Measurements from ENCODE around the gene RHOV. TPM values are rescaled to one million over a fixed set of nuclear protein-coding genes. Genes with fewer than 3 reads are reported as not detected.
"Not testable (repeated sequence)": the region's sequence is repeated elsewhere in the genome, so short reads cannot be mapped to it uniquely, and the experiment has no call there.

Gene RHOV
- total RNA-seq, 4 donors from 2014 or later, result 0.76 TPM; not detected in 3

DNA sequence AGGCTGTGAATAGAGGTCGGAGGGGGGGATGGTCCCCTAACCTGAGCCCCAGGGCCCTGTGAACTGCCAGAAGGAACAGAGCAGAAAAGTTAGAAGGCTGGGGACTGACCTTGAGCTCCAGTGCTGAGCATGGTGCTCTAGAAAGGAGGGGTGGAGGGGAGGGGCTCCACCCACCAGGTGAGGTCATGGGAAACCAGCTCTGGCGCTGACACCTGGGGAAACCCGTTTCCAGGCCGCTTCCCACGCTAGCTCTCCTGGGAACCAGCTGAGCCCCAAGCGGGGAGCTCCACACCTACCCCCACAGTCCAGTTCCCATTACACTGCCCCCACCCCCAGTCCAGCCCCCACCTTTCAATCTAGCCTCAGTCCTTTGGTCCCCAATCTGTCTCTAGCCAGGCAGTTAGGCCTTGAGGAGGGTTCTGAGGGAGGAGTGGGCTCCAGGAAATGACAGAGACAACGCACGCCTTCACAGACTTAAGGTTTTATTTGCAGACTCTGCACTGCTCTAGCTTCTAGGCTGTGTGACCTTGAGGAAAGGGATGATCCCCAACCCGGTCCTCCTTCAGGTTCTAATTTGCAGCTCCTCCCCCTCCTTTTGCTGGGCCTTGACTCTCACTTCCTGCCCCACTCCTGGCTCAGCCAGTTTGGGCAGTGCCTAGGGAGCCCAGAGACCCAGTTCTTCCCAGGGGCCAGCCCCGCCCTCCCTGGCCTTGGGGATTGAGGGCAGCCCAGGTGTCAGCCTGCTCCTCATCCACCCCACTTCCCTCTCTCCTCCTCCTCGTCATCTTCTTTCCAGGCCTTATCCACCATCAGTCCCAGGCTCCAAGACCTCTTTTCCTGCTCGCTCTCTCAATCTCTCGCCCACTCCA lies 2.1 kb downstream of the RHOV start:
- H3K9me3 ChIP-seq, result no peaks in the 10 kb centered on the region
- intact Hi-C loops (cut with DNase I; ENCODE audit: low total_unique reads), result no loop called here
- no peak for TF ChIP-seq POLR2A (IDR thresholded peaks at IDR 0.05)
- TF ChIP-seq, protein P1, sequence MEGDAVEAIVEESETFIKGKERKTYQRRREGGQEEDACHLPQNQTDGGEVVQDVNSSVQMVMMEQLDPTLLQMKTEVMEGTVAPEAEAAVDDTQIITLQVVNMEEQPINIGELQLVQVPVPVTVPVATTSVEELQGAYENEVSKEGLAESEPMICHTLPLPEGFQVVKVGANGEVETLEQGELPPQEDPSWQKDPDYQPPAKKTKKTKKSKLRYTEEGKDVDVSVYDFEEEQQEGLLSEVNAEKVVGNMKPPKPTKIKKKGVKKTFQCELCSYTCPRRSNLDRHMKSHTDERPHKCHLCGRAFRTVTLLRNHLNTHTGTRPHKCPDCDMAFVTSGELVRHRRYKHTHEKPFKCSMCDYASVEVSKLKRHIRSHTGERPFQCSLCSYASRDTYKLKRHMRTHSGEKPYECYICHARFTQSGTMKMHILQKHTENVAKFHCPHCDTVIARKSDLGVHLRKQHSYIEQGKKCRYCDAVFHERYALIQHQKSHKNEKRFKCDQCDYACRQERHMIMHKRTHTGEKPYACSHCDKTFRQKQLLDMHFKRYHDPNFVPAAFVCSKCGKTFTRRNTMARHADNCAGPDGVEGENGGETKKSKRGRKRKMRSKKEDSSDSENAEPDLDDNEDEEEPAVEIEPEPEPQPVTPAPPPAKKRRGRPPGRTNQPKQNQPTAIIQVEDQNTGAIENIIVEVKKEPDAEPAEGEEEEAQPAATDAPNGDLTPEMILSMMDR (IDR thresholded peaks at IDR 0.05), result no peak
- DNase-seq, result no peak
- peaks cover 0 to 7% of the 10 kb centered on the region in 2 donors for H3K4me1 ChIP-seq
- no peaks in the 10 kb centered on the region for H3K27me3 ChIP-seq
- H3K4me3 ChIP-seq, result no peak overlapping the region
- H3K27ac ChIP-seq, result no peak overlapping the region
- no peaks in the 10 kb centered on the region for H3K36me3 ChIP-seq

GRCh38 chr15:40870716-40871115 lies 3.3 kb downstream of the RHOV start:
- peaks cover 0 to 7% of the 10 kb centered on the region in 2 donors for H3K4me1 ChIP-seq
- no peak for DNase-seq
- H3K27me3 ChIP-seq, result no peaks in the 10 kb centered on the region
- intact Hi-C loops (cut with DNase I; ENCODE audit: low total_unique reads), result no loop called here
- H3K9me3 ChIP-seq, result no peaks in the 10 kb centered on the region
- H3K36me3 ChIP-seq, result no peaks in the 10 kb centered on the region
- no peak overlapping the region for H3K27ac ChIP-seq
- TF ChIP-seq, protein P1 (IDR thresholded peaks at IDR 0.05), result no peak
- TF ChIP-seq POLR2A (IDR thresholded peaks at IDR 0.05), result no peak
- no peak overlapping the region for H3K4me3 ChIP-seq

GRCh38 chr15:40869686-40870085 lies 4.3 kb downstream of the RHOV start:
- Histone ChIP-seq H3K27ac (no peak overlapping the region), H3K27me3 (no peaks in the 10 kb centered on the region), H3K4me3 (no peak overlapping the region), H3K4me1 (peaks cover 0 to 7% of the 10 kb centered on the region in 2 donors), H3K9me3 (no peaks in the 10 kb centered on the region), H3K36me3 (no peaks in the 10 kb centered on the region)
- no peak for DNase-seq
- intact Hi-C loops (cut with DNase I; ENCODE audit: low total_unique reads), result no loop called here
- TF ChIP-seq, protein P1 (IDR thresholded peaks at IDR 0.05), result no peak
- TF ChIP-seq POLR2A (IDR thresholded peaks at IDR 0.05), result no peak

GRCh38 chr15:40867199-40867598 lies 6.8 kb downstream of the RHOV start:
- Histone ChIP-seq H3K36me3 (no peaks in the 10 kb centered on the region), H3K27me3 (no peaks in the 10 kb centered on the region), H3K9me3 (no peaks in the 10 kb centered on the region), H3K4me1 (no peaks in the 10 kb centered on the region), H3K4me3 (no peak overlapping the region), H3K27ac (no peak overlapping the region)
- intact Hi-C loops (cut with DNase I; ENCODE audit: low total_unique reads), result no loop called here
- DNase-seq, result no peak
- no peak for TF ChIP-seq POLR2A (IDR thresholded peaks at IDR 0.05)
- TF ChIP-seq, protein P1 (IDR thresholded peaks at IDR 0.05), result no peak

DNA sequence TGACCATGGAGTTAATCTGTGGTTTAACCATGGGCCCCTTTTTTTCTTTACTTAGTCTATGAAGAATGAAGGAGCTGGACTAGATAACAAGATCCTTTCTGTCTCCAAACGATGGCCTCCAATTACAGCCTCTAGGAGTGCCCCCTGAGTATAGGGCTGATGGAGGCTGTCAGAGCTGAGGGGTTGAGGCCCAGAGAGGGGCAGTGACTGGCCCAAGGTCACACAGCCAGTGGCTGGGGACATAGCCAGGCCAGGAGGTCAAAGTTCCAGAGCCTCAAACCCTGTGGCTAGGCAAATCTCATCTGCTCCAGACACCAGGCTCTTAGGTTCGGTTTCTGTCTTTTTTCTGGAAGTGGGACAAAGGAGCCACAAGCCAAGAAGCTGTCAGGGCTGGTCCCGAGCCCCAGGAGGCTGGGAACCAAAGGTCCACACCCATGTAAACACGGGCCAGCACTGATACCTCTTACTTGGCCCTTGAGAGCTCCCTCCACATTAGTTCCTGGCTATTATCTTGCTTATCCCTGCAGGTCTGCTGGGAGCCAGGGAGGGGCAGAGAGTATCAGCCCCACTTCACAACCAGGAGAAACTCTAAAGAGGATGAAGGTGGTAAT lies 10.3 kb downstream of the RHOV start:
- no peak for DNase-seq
- intact Hi-C loops (cut with DNase I; ENCODE audit: low total_unique reads), result no loop called here
- Histone ChIP-seq H3K9me3 (no peaks in the 10 kb centered on the region), H3K27me3 (no peaks in the 10 kb centered on the region), H3K4me1 (no peaks in the 10 kb centered on the region), H3K27ac (no peak overlapping the region), H3K4me3 (no peak overlapping the region), H3K36me3 (no peaks in the 10 kb centered on the region)
- no peak for TF ChIP-seq POLR2A (IDR thresholded peaks at IDR 0.05)
- TF ChIP-seq, protein P1 (IDR thresholded peaks at IDR 0.05), result no peak

GRCh38 chr15:40861147-40861546 lies 12.9 kb downstream of the RHOV start:
- DNase-seq; H3K4me3 ChIP-seq; H3K27me3 ChIP-seq; H3K9me3 ChIP-seq; H3K4me1 ChIP-seq; H3K36me3 ChIP-seq; intact Hi-C loops (cut with DNase I; ENCODE audit: low total_unique reads); H3K27ac ChIP-seq: not testable (repeated sequence)
